Endothelial cell of umbilical vein (primary cell): ENCODE measurements around the gene ZBTB34. TPM values are rescaled to one million over a fixed set of nuclear protein-coding genes. Genes with fewer than 3 reads are reported as not detected.

Source experiments
- BruUV-seq: library from RNA; stranded (reverse); fragments of 400-500 nt; replicated peaks from 2 replicates; lab custom pipeline; 2021; lab: Mats Ljungman, UMichigan
- CTCF ChIA-PET: fragments of 300-600, 350-600 bp; sonication (Branson Sonifier 250); formaldehyde crosslinking; loops from one replicate; lab custom pipeline; 2021; ENCODE audit warnings: antibody characterized with exemption, inconsistent platforms; lab: Charles Lee
- POLR2A ChIA-PET: fragments of 300-600, 350-600 bp; sonication (Branson Sonifier 250); formaldehyde crosslinking; loops from one replicate; lab custom pipeline; 2021; ENCODE audit warnings: antibody characterized with exemption, inconsistent platforms; lab: Charles Lee
- DNase-seq: peaks from one replicate; pipeline ENCODE4 v3.0.0-alpha.2; 2011; ENCODE audit warnings: low read depth, low spot score
- FAIRE-seq: peaks from 2 replicates; lab custom pipeline; 2011; peaks lifted over from hg19 to GRCh38; lab: Jason Lieb, UNC
- H2AFZ ChIP-seq: 2 replicates; pipeline ENCODE4 v1.6.0; 2012; ENCODE audit warnings: low read depth, low read length, control low read depth, inconsistent platforms
- H3K27ac ChIP-seq: 2 replicates; pipeline ENCODE4 v1.5.1; 2011; ENCODE audit warnings: low read depth, mild to moderate bottlenecking, control low read depth, low read length, moderate library complexity; ENCODE audit not compliant: insufficient read depth
- H3K27me3 ChIP-seq, 2 experiments: 2 replicates each; pipeline versions ENCODE4 v1.6.0 to v1.6.1; 2011; ENCODE audit warnings: low read length in 2 of 2, mixed read lengths in 1 of 2; ENCODE audit not compliant: control insufficient read depth in 2 of 2, insufficient read depth in 2 of 2
- H3K36me3 ChIP-seq, 2 experiments: 2 replicates in 1 of 2; 3 replicates in 1 of 2; pipeline ENCODE4 v1.5.1; 2011; ENCODE audit warnings: low read length in 2 of 2, mild to moderate bottlenecking in 1 of 2, moderate library complexity in 1 of 2; ENCODE audit not compliant: control insufficient read depth in 2 of 2, insufficient read depth in 2 of 2; ENCODE audit errors: extremely low read depth in 1 of 2
- H3K4me1 ChIP-seq: 3 replicates; pipeline ENCODE4 v1.5.1; 2011; ENCODE audit warnings: mild to moderate bottlenecking, low read length; ENCODE audit not compliant: control insufficient read depth, insufficient read depth; ENCODE audit errors: extremely low read depth
- H3K4me2 ChIP-seq: 2 replicates; pipeline ENCODE4 v1.6.1; 2011; ENCODE audit warnings: low read length, control low read depth, mixed read lengths; ENCODE audit not compliant: insufficient read depth
- H3K4me3 ChIP-seq, 3 experiments: fragments of 200-600 bp in 1 of 3; sonication (generic), shearing (Covaris generic) in 1 of 3; replicated peaks in 1 of 3; 2 replicates each; pipeline ENCODE4 v1.5.1; 2011 to 2016; ENCODE audit warnings: control low read depth in 3 of 3, low read length in 3 of 3, mild to moderate bottlenecking in 2 of 3, inconsistent platforms in 1 of 3, low read depth in 1 of 3, moderate library complexity in 1 of 3; ENCODE audit not compliant: insufficient read depth in 1 of 3
- H3K79me2 ChIP-seq: 2 replicates; pipeline ENCODE4 v1.6.0; 2012; ENCODE audit warnings: low read length, inconsistent platforms; ENCODE audit not compliant: control insufficient read depth, insufficient read depth
- H3K9ac ChIP-seq: replicated peaks from 2 replicates; pipeline ENCODE3; 2011; ENCODE audit warnings: low read length, control low read depth; ENCODE audit not compliant: insufficient read depth; ENCODE audit errors: extremely low read depth
- H3K9me1 ChIP-seq: replicated peaks from 3 replicates; pipeline ENCODE4 v1.6.0; 2011; ENCODE audit warnings: mild to moderate bottlenecking, low read length; ENCODE audit not compliant: control insufficient read depth, insufficient read depth; ENCODE audit errors: extremely low read depth
- H3K9me3 ChIP-seq: replicated peaks from 2 replicates; pipeline ENCODE4 v1.5.1; 2012; ENCODE audit warnings: low read length, inconsistent platforms; ENCODE audit not compliant: control insufficient read depth, insufficient read depth
- H4K20me1 ChIP-seq: replicated peaks from 2 replicates; pipeline ENCODE3; 2011; ENCODE audit warnings: mild to moderate bottlenecking, low read length; ENCODE audit not compliant: control insufficient read depth, insufficient read depth; ENCODE audit errors: extremely low read depth
- CTCF ChIP-seq, 2 donors: IDR thresholded peaks; 1 replicate in 1 of 2; 2 replicates in 1 of 2; pipeline ENCODE4 v1.5.1; 2011; ENCODE audit warnings: low read length in 2 of 2, mild to moderate bottlenecking in 2 of 2, moderate library complexity in 2 of 2, control low read depth in 1 of 2, inconsistent platforms in 1 of 2, low read depth in 1 of 2; ENCODE audit not compliant: insufficient read depth in 1 of 2; ENCODE audit errors: extremely low read depth in 1 of 2
- EZH2 ChIP-seq: IDR thresholded peaks from 2 replicates; pipeline ENCODE4 v1.6.1; 2012; ENCODE audit warnings: borderline replicate concordance, low read depth, mild to moderate bottlenecking, moderate library complexity, low read length, inconsistent platforms; ENCODE audit not compliant: severe bottlenecking
- FOS ChIP-seq: IDR thresholded peaks from 2 replicates; pipeline ENCODE4 v1.6.1; 2011; ENCODE audit warnings: mild to moderate bottlenecking, low read length, moderate library complexity, borderline replicate concordance; ENCODE audit not compliant: insufficient read depth
- GATA2 ChIP-seq: IDR thresholded peaks from 2 replicates; pipeline ENCODE4 v1.7.0; 2011; ENCODE audit warnings: low read depth, mild to moderate bottlenecking, moderate library complexity, mixed read lengths, low read length; ENCODE audit not compliant: insufficient read length, insufficient read depth
- JUN ChIP-seq: IDR thresholded peaks from 2 replicates; pipeline ENCODE4 v1.6.1; 2011; ENCODE audit warnings: borderline replicate concordance, low read depth; ENCODE audit not compliant: insufficient read length, insufficient read depth
- MYC ChIP-seq: IDR thresholded peaks from one replicate; pipeline ENCODE4 v1.6.1; 2011; ENCODE audit warnings: mild to moderate bottlenecking, low read depth, low read length
- POLR2A ChIP-seq: IDR thresholded peaks from 2 replicates; pipeline ENCODE4 v1.6.1; 2012; ENCODE audit warnings: low read depth, mild to moderate bottlenecking, control low read depth, low read length
- POLR2AphosphoS5 ChIP-seq: IDR thresholded peaks from 2 replicates; pipeline ENCODE4 v1.6.1; 2012; ENCODE audit warnings: low read depth, mild to moderate bottlenecking, control low read depth, low read length, moderate library complexity; ENCODE audit not compliant: insufficient read depth
- dilution Hi-C: fragments of 300-500 bp; cut with MboI; formaldehyde crosslinking; loops from one replicate; pipeline ENCODE4 v1.15.0; 2019; ENCODE audit warnings: low sequenced_read_pairs; ENCODE audit not compliant: extremely low pct_ligation_motif_present
- intact Hi-C: fragments of 100-400 bp; cut with micrococcal nuclease; formaldehyde crosslinking; loops from one replicate; pipeline ENCODE4 v1.10.0; 2022
- polyA plus RNA-seq, 4 experiments: library from polyadenylated mRNA; depleted of rRNA in 3 of 4; stranded (reverse) in 3 of 4; unstranded in 1 of 4; fragments of >200 nt; gene quantifications; 2 replicates each; pipeline versions ENCODE4 v1.2.1 to v1.2.3, GENCODE V29; 2011 to 2012; ENCODE audit warnings: missing spikeins in 1 of 4
- total RNA-seq: library from RNA; stranded (reverse); gene quantifications from 2 replicates; pipeline ENCODE4 v1.2.3, GENCODE V29; 2021
- TF ChIP-seq, protein P1 (sequence below): IDR thresholded peaks from 2 replicates; pipeline ENCODE4 v1.6.1; 2011; ENCODE audit not compliant: insufficient read depth, insufficient read length

ZBTB34 gene
- total and polyA plus RNA-seq, 2 donors (not counting 3 experiments of a cell fraction or from before 2014, with no cell fraction given), result 4.0 to 9.6 TPM

- DNase-seq (no peak), FAIRE-seq (no peak)
- Histone ChIP-seq H3K9ac (no peak overlapping the region), H3K27me3 (no peaks in the 10 kb centered on the region), H4K20me1 (no peaks in the 10 kb centered on the region), H3K36me3 (peaks cover 2 to 12% of the 10 kb centered on the region in 2 experiments), H3K9me1 (no peaks in the 10 kb centered on the region), H3K4me1 (no peaks in the 10 kb centered on the region), H3K4me3 (no peak overlapping the region), H3K4me2 (no peak overlapping the region), H2AFZ (no peak overlapping the region), H3K27ac (no peak overlapping the region), H3K9me3 (no peaks in the 10 kb centered on the region), H3K79me2 (peaks cover 38% of the 10 kb centered on the region)
- CTCF ChIA-PET, result no interaction called here
- dilution Hi-C loops, result no loop called here
- intact Hi-C loops, result no loop called here
- TF ChIP-seq JUN (no peak), CTCF (IDR thresholded peaks at IDR 0.05; ENCODE audit: extremely low read depth in 1 of 2, insufficient read depth in 1 of 2, low read depth in 1 of 2, low read length in 2 of 2) (no peak), POLR2AphosphoS5 (no peak), FOS (no peak), MYC (no peak), EZH2 (no peak), GATA2 (no peak), POLR2A (no peak)
- TF ChIP-seq, protein P1, sequence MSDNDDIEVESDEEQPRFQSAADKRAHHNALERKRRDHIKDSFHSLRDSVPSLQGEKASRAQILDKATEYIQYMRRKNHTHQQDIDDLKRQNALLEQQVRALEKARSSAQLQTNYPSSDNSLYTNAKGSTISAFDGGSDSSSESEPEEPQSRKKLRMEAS, result no peak
- no TSS peak for BruUV-seq
- POLR2A ChIA-PET, result no interaction called here
These were observed 8.9 kb downstream of the ZBTB34 start for GRCh38 chr9:126869368-126869767.
